ENCODE results near the gene TRIP4. TPM values are rescaled to one million over a fixed set of nuclear protein-coding genes. Genes with fewer than 3 reads are reported as not detected.
"Not testable (repeated sequence)": the region's sequence is repeated elsewhere in the genome, so short reads cannot be mapped to it uniquely, and the experiment has no call there.

The TRIP4 gene
- polyA plus RNA-seq, 3 donors, result 39.5 to 52.0 (median 49.0) TPM

DNA sequence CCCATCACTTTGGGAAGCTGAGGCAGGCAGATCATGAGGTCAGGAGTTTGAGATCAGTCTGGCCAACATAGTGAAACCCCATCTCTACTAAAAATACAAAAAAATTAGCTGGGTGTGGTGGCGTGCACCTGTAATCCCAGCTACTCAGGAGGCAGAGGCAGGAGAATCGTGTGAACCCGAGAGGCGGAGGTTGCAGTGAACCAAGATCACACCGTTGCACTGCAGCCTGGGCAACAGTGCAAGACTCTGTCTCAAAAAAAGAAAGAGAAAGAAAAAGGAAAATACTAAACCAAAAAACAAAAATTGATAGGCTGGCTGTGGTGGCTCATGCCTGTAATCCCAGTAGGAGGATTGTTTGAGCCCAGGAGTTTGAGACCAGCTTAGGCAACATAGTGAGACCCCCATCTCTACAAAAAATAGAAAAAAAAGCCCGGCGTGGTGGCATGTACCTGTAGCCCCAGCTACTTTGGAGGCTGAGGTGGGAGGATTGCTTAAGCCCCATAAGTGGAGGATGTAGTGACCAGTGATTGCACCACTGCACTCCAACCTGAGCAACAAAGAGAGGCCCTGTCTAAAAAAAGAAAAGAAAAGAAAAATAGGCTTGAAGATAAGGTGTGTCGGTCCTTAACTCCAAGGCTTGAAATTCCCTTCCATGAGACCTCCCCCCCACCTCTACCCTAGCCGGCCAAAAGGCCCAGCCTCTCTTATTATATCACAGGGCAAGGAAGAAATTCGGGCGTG lies 7.3 kb upstream of the TRIP4 start:
- DNase-seq (ENCODE audit: low read depth in 3 of 3, low spot score in 2 of 3), result not testable (repeated sequence)

DNA sequence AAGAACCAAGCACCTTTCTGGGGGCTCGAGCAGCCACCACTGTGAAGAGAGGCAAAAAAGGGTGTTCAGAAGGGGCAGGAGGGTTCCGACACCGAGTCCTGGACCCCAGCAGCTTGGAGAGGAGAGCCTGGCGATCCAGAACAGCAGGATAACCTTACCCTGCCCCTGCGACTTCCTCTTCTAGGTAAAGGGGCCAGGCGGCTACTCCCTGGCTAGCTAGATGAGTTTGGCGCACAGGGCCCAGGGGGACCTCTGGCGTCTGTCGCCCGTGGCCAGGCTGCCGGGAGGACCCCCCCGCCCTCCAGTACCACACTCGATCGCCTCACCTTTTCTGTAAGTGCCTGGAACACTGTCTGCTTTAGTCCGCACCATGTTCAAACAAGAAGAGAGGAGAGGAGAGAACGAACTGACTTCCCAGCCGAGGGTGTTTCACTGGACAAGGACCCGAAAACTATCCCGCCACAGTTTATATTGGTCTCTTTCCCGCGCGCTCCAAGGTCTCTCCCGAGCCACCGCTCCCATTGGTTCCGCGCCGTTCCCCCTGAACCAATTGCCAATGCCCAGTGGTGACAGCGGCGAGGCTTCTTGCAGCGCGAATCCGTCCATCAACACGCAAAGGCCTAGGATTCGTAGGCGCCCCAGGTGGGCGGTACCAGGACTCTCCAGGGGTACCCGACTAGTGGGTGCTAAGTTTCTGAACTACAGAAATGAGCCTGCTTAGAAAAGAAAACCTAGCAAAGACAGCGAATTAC lies 6.5 kb upstream of the TRIP4 start, which contains the start of gene PCLAF:
Gene PCLAF (minus strand): TSS at position 442 of the 752 bp plus-strand sequence. CDS start 70 bp downstream, at position 372.
- DNase-seq (ENCODE audit: low read depth in 3 of 3, low spot score in 2 of 3), result peak; percentile 81 to 91 (median 87)

DNA sequence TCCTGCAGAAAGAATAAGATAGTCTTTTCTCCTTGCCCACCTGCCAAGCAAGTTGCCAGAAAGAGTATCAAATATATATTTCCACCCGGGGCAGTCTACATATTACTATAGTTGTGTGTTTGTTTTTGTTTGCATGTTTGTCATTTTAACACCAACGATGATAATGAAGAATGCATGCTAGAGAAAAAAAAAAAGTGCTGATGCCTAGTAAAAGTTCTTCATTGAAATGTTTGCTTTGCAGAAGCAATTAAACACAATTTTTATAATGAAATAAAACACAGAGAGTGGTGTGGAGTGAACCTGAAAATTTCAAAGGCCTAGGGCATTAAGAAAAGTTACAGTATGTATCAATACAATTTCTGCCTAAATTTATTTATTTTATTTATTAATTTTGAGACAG lies 3.9 kb upstream of the TRIP4 start:
- DNase-seq (ENCODE audit: low read depth in 3 of 3, low spot score in 2 of 3), result no peak

DNA sequence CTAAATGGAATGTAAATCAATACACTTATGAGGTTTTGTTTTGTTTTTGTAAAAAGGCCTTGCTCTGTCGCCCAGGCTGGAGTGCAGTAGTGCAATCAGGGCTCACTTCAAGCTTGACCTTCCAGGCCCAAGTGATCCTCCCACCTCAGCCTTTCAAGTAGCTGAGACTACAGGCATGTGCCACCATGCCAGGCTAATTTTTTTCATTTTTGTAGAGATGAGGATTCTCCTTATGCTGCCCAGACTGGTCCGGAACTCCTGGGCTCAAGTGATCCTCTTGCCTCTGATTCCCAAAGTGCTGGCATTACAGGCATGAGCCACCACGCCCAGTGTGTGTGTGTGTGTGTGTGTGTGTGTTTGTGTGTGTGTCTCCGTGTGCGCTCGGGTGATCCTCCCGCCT lies 1.3 kb upstream of the TRIP4 start:
- DNase-seq (ENCODE audit: low read depth in 3 of 3, low spot score in 2 of 3), result no peak

DNA sequence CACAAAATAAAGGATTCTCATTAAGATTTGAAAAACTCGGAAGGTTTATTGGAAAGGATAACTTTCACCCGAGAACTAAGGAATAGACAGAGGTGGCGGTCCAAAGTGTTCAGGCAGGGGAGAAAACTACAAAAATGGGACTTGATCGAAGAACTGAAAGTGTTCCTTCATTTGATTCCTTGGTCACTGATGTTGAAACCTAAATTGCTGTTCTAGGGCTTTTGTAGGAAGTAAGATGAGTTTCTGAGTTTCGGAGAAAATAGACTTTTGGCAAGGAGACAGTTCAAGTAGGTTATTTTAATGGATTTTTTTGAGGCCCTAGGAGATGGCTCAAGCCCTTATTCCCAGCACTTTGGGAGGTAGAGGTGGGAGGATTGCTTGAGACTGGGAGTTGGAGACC lies 1.4 kb downstream of the TRIP4 start:
- no peak for DNase-seq (ENCODE audit: low read depth in 3 of 3, low spot score in 2 of 3)

DNA sequence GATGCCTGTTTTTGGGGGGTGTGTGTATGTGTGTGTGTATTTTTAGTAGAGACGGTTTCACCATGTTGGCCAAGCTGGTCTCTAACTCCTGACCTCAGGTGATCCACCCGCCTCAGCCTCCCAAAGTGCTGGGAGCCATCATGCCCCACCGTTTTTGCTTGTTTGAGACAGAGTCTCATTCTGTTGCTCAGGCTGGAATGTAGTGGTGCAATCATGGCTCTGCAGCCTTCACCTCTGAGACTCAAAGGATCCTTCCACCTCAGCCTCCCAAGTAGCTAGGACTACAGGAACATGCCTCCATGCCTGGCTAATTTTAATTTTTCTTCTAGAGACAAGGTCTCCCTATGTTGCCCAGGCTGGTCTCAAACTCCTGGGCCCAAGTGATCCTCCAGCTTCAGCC lies 4.8 kb downstream of the TRIP4 start:
- not testable (repeated sequence) for DNase-seq (ENCODE audit: low read depth in 3 of 3, low spot score in 2 of 3)

DNA sequence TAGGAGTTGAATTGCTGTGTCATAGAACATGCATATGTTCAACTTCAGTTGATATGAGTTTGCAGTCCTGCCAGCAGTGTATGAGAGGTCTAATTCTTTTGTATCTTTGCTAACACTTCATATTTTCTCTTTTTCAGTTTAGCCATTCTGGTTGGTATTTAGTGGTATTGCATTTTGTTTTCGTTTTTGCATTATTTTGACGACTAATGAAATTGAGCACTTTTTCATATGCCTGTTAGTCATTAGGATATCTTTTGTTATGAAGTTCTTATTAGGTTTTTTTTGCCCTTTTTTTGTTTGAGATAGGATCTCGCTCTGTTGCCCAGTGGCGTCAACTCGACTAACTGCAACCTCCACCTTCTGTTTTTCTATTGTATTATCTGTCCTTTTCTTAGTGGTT lies 9.2 kb downstream of the TRIP4 start:
- DNase-seq (ENCODE audit: low read depth in 3 of 3, low spot score in 2 of 3), result no peak

DNA sequence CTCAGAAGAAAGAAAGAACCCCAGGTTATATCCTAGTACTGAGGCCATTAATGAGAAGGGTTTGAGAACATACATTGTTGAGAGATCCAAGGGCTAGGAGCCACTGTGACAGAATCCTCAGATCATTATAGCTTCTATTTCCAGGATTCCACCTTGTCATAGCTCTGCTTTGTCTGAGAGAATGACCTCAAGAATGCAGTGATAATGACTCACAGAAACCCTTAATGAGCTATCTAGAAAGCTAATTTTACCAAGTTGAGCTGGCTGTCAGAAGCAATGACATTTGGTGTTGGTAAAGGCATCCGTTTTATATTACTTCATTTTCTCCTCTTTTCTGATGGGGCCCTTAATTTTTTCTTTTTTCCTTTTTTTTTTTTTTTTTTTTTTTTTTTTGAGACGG lies 10.9 kb downstream of the TRIP4 start:
- no peak for DNase-seq (ENCODE audit: low read depth in 3 of 3, low spot score in 2 of 3)

DNA sequence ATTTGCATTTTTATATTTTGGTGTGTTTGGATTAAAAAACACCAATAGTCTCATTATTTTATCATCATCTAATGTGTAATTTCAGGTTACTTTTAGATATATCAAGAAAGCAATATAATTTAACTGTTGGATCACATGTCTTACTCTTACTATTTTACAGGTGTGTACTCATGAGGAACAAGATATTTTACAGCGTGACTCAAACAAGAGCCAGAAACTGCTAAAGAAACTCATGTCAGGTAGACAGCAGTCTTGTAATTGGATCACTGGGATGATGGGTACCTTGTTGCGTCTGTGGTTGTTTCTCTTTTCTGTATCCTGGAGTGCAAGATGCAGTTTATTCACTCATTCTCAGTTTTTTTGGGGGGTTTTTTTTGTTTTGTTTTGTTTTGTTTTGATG lies 12.9 kb downstream of the TRIP4 start:
- no peak for DNase-seq (ENCODE audit: low read depth in 3 of 3, low spot score in 2 of 3)

DNA sequence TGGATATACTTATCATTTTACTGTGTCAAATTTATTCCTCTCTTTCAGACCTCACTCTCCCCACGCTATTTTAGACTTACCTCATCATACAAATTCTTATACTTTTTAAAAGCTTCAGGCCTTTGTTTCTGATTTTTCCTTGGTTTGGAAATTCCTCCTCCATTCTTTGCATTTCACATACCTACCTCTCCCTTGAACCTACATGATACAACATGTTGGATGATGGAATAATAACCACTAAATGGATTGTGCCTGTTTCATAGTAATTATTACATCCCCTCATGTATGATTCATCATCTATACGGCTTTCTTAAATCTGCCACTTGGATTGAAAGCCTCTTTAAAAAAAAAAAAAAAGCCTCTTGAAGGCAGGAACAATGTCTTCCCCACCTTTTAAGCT lies 24.6 kb downstream of the TRIP4 start:
- no peak for DNase-seq (ENCODE audit: low read depth in 3 of 3, low spot score in 2 of 3)

DNA sequence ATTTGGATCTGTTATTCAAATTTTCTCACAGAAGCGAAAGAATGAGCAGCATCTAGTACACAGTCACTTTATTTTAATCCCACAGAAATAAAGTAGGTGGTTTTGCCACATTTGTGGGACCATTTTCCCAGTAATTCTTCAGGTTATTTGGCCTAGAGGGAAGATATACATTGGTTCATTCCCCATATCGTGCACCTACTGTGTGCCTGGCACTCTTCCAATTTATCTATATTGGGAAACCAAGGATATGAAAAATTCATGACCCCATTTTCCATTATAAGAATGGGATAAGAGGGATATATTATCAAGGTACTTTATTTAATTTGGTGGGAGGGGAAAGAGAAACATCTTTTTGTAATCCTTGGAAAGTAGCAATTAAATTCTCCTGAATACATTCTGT lies 35.1 kb downstream of the TRIP4 start:
- no peak for DNase-seq (ENCODE audit: low read depth in 3 of 3, low spot score in 2 of 3)

DNA sequence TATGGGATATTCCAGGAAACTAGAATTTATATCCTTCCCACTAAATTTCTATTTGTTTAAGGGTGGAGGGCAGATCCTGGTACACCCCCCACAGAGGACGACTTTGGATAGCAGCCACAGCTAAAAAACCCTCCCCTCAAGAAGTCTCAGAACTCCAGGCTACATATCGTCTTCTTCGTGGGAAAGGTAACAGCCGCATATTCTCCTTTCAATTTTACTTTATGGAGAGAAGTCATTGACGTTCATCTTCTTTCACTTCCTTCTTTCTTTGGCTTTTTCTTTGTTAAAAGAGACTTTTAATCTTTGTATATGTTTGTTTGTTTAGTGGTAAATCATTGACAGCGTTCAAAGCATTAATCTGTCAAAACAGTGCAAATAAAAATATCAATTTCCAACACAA lies 36.3 kb downstream of the TRIP4 start:
- DNase-seq (ENCODE audit: low read depth in 3 of 3, low spot score in 2 of 3), result no peak

DNA sequence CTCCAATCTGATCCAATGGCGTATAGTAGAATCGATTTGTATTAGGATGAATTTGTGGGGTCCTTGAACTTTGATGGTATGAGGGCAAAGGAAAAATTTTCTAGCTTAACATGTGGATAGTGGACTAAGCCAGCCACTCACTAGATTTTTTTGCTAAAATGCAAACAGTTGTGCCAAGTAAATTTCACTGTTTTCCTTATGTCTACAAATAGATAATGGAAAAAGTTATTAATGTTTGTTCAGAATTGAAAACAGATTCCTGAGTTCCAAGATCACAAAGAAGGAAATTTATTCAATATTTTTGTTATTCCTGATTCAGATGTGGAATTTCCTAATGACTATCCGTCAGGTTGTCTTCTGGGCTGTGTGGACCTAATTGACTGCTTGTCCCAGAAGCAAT lies 37.6 kb downstream of the TRIP4 start:
- DNase-seq (ENCODE audit: low read depth in 3 of 3, low spot score in 2 of 3), result no peak

DNA sequence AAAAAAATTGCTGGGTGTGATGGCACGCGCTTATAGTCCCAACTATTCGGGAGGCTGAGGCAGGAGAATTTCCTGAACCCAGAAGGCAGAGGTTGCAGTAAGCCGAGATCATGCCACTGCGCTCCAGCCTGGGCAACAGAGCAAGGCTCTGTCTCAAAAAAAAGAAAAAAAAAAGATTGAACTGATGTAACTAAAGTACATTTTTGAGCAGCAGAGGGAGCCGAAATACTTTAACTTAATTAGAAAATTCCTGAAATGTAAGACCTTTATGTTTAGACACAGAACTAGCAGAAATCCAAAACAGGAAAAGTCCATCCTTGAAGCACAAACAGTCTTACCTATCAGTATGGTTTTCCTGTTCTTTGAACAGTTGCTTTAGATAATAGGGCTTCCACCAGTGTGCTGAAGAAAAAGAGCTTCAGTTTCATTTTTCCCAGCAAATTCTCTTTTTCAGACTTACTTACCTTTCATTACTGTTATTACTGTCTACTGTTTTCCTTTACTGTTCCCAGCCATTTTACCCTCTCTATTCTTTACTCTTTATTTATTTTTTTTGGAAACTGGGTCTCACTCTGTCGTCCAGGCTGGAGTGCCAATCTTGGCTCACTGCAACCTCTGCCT lies 39.3 kb downstream of the TRIP4 start:
- DNase-seq (ENCODE audit: low read depth in 3 of 3, low spot score in 2 of 3), result no peak

DNA sequence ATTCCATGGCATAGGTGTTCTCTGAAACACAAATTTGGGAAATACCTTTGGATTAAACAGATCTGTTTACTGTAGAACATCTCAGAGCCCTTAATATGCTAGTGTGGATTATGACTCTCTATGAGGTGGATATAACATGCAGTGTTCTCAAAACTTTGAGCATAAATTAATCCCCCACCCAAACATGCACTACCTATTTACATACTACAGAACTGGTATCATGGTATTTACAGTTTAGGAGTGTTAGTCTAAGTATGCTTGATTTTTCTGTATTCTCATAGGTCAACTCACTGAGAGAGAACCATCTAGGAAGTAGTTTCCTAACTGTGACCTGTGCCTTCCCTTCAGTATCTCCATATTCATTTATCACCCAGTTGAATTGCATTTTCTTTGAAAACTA lies 41.8 kb downstream of the TRIP4 start:
- no peak for DNase-seq (ENCODE audit: low read depth in 3 of 3, low spot score in 2 of 3)

DNA sequence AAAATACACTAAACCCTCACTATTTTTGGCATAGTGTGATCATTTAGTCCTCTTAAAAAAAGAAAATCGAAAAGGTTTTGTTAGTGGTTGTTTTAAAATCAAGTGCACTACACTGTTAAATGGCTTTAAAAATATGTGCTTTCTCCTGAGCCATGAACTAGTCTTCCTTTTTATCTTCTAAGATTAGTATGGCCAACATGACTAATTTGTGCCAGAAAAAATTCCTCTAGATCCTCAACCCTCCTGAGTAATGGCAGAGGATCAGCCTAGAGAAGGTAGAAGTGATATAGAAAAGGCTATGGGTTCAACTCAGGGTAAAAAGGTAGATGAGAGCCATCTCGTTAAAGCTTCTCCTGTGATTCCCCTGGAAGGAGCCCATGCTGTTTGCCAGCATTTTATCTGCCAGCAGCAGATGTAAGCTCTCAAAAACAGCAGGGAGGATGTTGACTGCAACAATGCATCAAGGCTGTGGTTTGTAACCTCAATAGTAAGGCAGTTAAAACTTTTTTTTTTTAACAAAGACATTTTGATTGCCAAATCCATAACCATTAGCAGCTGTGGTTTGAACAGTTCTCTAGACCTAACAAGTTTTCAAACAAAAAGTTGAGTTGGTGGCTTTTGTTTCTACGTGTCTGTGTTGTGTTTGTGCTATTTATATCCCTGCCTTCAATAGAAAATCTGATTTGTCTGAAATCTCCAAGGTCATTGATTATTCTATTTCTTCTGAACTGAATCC lies 42.5 kb downstream of the TRIP4 start:
- peak in 2 of 3 donors; percentile 19 to 35 for DNase-seq (ENCODE audit: low read depth in 3 of 3, low spot score in 2 of 3)

DNA sequence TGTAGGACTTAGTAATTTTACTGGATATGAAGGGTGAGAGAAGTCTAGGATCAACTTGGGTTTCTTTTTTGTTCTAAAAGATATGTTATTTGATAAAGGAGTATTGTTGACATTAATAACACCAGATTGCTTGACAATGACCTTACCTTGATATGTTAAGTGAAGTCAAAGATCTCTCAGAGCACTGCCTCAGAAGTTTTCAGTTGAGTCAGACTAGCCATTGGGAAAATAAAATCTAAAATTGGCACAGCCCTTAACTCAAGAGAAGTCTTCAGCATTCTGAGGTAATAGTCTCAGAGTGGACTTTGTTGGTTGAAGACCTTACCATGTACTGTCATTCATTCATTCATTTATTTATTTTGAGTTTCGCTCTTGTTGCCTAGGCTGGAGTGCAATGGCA lies 50.3 kb downstream of the TRIP4 start:
- no peak for DNase-seq (ENCODE audit: low read depth in 3 of 3, low spot score in 2 of 3)

DNA sequence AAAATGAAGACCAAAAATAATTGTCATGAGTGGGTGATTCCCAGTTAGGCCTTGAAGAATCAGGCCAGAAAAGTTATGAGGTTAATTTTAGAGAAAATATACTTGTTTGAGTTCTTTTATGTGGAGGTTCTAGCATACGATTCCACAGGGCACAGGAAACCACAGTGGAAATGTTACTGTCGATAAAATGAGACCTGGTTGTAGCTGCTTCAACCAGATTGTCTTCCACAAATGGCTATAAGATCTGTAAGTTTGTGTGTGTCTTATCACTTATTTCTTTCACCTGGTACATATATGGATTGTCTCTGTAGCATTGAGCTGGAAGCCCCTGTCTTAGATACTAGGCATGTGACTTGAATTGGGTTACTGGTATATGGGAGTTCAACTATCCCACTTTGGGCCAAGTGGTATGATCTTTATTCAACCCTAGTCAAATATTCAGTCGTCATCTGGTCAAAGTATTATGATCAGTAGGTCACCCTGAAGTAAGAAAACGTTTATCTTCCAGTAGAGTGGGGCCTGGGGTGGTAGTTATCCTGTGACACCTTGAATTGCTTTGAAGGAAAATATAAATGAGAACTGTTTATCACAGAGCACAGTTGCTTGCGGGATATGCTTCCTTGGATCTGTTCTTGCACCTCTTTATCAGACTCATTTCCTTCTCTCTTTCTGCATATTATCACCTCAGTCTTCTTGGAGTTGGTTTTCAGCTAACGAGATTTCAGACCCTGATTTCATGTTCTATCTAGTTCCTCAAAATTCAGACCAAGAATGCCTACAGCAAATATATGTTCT lies 51.2 kb downstream of the TRIP4 start:
- no peak for DNase-seq (ENCODE audit: low read depth in 3 of 3, low spot score in 2 of 3)

DNA sequence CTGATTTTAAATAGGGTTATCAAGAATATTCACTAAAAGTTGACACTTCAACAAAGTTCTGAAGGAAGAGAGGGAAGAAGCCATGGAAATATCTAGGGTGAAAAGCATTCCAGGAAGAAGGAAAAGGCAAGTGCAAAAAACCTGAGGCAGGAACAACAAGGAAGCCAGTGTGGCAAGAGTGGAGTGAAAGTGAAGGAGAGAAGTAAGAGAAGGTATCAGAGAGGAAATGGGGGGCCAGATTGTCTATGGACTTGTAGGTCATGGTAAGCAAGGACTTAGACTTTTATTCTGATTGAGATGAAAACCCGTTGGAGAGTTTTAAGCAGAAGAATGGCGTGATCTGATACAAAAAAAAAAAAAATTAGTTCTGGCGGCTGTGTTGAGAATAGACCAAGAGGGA lies 54.2 kb downstream of the TRIP4 start:
- DNase-seq (ENCODE audit: low read depth in 3 of 3, low spot score in 2 of 3), result no peak

DNA sequence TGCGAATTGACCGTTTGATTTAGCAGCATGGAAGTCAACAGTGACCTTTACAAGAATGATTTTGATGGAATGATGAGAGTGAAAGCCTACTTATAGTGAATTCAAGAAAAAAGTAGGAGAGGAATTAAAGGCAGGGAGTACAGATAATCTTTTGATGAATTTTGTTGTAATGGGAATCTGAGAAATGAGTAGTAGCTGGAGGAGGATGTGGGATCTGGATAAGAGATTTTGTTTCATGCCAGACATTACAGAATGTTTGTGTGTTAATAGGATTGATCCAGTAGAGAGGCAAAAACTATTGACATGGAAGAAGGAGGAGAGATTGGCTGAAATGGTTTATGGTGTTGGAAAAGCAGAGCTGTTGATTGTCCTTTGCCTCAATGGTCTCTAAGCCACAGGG lies 55.4 kb downstream of the TRIP4 start:
- DNase-seq (ENCODE audit: low read depth in 3 of 3, low spot score in 2 of 3), result no peak
